Heart right ventricle (tissue), 16 donors: ENCODE data around the gene INPP5A. TPM values are rescaled to one million over a fixed set of nuclear protein-coding genes. Genes with fewer than 3 reads are reported as not detected.
A peak's percentile ranks its signal among the peaks of the same experiment; 100 is the strongest.

Experiments
- ATAC-seq, 8 donors: fragments of 200-7000 bp; cut with Tn5 transposase; one replicate each; pipeline ENCODE4 v1.9.1; 2020; ENCODE audit warnings: mild to moderate bottlenecking in 8 of 8, moderate library complexity in 8 of 8, moderate number of reproducible peaks in 1 of 8
- DNase-seq, 2 donors: peaks; one replicate each; pipeline ENCODE4 v3.0.0-alpha.2; 2020
- H3K27ac ChIP-seq, 10 donors: fragments of 200-600 bp; sonication (generic) in 2 of 10; one replicate each; pipeline versions ENCODE4 v1.5.0 to v1.8.0; 2020 to 2022; ENCODE audit warnings: mild to moderate bottlenecking in 3 of 10
- H3K27me3 ChIP-seq, 7 donors: fragments of 200-600 bp; one replicate each; pipeline ENCODE4 v1.8.0; 2021 to 2022; ENCODE audit warnings: mild to moderate bottlenecking in 2 of 7
- H3K36me3 ChIP-seq, 9 donors: fragments of 200-600 bp; sonication (generic) in 1 of 9; one replicate each; pipeline versions ENCODE4 v1.5.0 to v1.8.0; 2020 to 2022; ENCODE audit warnings: mild to moderate bottlenecking in 2 of 9
- H3K4me1 ChIP-seq, 9 donors: fragments of 200-600 bp; sonication (generic) in 1 of 9; one replicate each; pipeline versions ENCODE4 v1.5.0 to v1.8.0; 2020 to 2022; ENCODE audit warnings: mild to moderate bottlenecking in 4 of 9
- H3K4me3 ChIP-seq, 10 donors: fragments of 200-600 bp; sonication (generic) in 2 of 10; one replicate each; pipeline versions ENCODE4 v1.5.0 to v1.8.0; 2020 to 2022; ENCODE audit warnings: mild to moderate bottlenecking in 7 of 10, moderate library complexity in 2 of 10
- H3K9me3 ChIP-seq, 11 donors: fragments of 200-600 bp in 10 of 11; sonication (generic) in 2 of 11; one replicate each; pipeline versions ENCODE4 v1.5.0 to v1.8.0; 2013 to 2022; ENCODE audit warnings: mild to moderate bottlenecking in 2 of 11, control low read depth in 1 of 11, moderate library complexity in 1 of 11
- WGBS, 2 donors: extraction: QIAGEN DNeasy Blood & Tissue Kit; methylation state at CpG; one replicate each; pipeline ENCODE4 v1.1.7; 2013; ENCODE audit warnings: inconsistent platforms in 1 of 2; 5-methylcytosine and 5-hydroxymethylcytosine counted together
- intact Hi-C, 10 donors: fragments of 100-400 bp; cut with DNase I; formaldehyde crosslinking; loops; one replicate each; pipeline versions ENCODE4 v1.11.1 to v1.14.2; 2022
- polyA plus RNA-seq, 2 donors: library from polyadenylated mRNA; stranded (reverse); fragments of 200-250 nt; gene quantifications; one replicate each; pipeline ENCODE4 v1.2.3, GENCODE V29; 2013
- total RNA-seq, 10 donors: library from RNA; stranded (reverse); fragmentation: NEBNext Ultra II Directional in 3 of 10; extraction: Animal tissue kit (Norgen Biotek cat#: 25700) in 3 of 10; gene quantifications; one replicate each; pipeline versions ENCODE4 v1.2.1 to v1.2.4, GENCODE V29; 2021 to 2023
- TF ChIP-seq, protein P1 (sequence below), 9 donors: fragments of 200-600 bp; sonication (generic) in 2 of 9; IDR thresholded peaks; one replicate each; pipeline versions ENCODE4 v1.5.0 to v1.8.0; 2021 to 2022; ENCODE audit warnings: antibody characterized with exemption in 9 of 9, mild to moderate bottlenecking in 5 of 9, moderate library complexity in 1 of 9
- donor health status: Arrhythmogenic right ventricular cardiomyopathy.
- donor health status: ischemic (EF 13 %, LVEDD 7.1; RV severe dilation, severe dysfunction).
- donor health status: healthy with polysubstance abuse.
- donor health status: DM: no; HTN: yes; CAD: no.
- donor health status: DM: no; HTN: no; CAD: no.
- donor health status: ischemic (EF 25% LVEDD 6.9; RV normal size, moderate dysfunction).
- donor health status: ischemic (EF 25% LVEDD 5.7; RV mildly dilated, moderate dysfunction).
- donor health status: healthy.
- donor health status: DM: yes; HTN: yes; CAD: no.
- donor health status: Ischemic cardiomyopathy.
- donor health status: ischemic (EF 35%, LVEDD 5.7; RV mildly dilated, moderate dysfunction).
- donor health status: nonischemic (EF 11% LVEDD 7.7; RV severe dilation, severe dysfunction).
- donor health status: DM: yes; HTN: yes; CAD: no.
- donor health status: PGD.
- donor health status: ischemic (EF 29% LVEDD 5.4; RV normal size, mild dysfunction).
- donor health status: nonischemic (EF 23%, LVEDD 6.1; RV moderate dilation, normal function).

Gene INPP5A
- total and polyA plus RNA-seq, 12 donors: 30.4 to 122 (median 106) TPM

GRCh38 chr10:132643709-132644526 lies 106.3 kb downstream of the INPP5A start:
- WGBS, 2 donors: 77 to 81% methylated on average over 35 of the region's 35 CpGs
- Histone ChIP-seq H3K4me3 (no peak overlapping the region), H3K9me3 (no peaks in the 10 kb centered on the region), H3K27ac (no peak overlapping the region), H3K27me3 (no peaks in the 10 kb centered on the region), H3K36me3 (peaks cover 0 to 30% (median 0%) of the 10 kb centered on the region in 9 donors), H3K4me1 (peaks cover 0 to 16% (median 0%) of the 10 kb centered on the region in 9 donors)
- DNase-seq (no peak), ATAC-seq (peak in 2 of 8 donors; percentile 26)
- intact Hi-C loops: loop anchor here in 4 of 10 donors (2.0 to 10.0 kb wide), 4 partner anchors 187 to 419 kb away; no protein-coding TSS in a partner anchor
- TF ChIP-seq, protein P1, sequence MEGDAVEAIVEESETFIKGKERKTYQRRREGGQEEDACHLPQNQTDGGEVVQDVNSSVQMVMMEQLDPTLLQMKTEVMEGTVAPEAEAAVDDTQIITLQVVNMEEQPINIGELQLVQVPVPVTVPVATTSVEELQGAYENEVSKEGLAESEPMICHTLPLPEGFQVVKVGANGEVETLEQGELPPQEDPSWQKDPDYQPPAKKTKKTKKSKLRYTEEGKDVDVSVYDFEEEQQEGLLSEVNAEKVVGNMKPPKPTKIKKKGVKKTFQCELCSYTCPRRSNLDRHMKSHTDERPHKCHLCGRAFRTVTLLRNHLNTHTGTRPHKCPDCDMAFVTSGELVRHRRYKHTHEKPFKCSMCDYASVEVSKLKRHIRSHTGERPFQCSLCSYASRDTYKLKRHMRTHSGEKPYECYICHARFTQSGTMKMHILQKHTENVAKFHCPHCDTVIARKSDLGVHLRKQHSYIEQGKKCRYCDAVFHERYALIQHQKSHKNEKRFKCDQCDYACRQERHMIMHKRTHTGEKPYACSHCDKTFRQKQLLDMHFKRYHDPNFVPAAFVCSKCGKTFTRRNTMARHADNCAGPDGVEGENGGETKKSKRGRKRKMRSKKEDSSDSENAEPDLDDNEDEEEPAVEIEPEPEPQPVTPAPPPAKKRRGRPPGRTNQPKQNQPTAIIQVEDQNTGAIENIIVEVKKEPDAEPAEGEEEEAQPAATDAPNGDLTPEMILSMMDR (IDR thresholded peaks at IDR 0.05): no peak

GRCh38 chr10:132644527-132645246 lies 107.1 kb downstream of the INPP5A start:
- DNase-seq: no peak
- no peaks in the 10 kb centered on the region for H3K9me3 ChIP-seq
- no peaks in the 10 kb centered on the region for H3K27me3 ChIP-seq
- H3K27ac ChIP-seq: no peak overlapping the region
- intact Hi-C loops: loop anchor here in 4 of 10 donors (2.0 to 10.0 kb wide), 4 partner anchors 187 to 420 kb away; no protein-coding TSS in a partner anchor
- H3K4me3 ChIP-seq: no peak overlapping the region
- H3K36me3 ChIP-seq: peaks cover 0 to 30% (median 0%) of the 10 kb centered on the region in 9 donors
- peaks cover 0 to 8% (median 0%) of the 10 kb centered on the region in 9 donors for H3K4me1 ChIP-seq
- 88 to 90% methylated on average over 30 of the region's 30 CpGs for WGBS, 2 donors
- ATAC-seq: peak in 1 of 8 donors; percentile 14
- TF ChIP-seq, protein P1 (IDR thresholded peaks at IDR 0.05): no peak

GRCh38 chr10:132645247-132645530 lies 107.6 kb downstream of the INPP5A start:
- Histone ChIP-seq H3K9me3 (no peaks in the 10 kb centered on the region), H3K27me3 (no peaks in the 10 kb centered on the region), H3K4me1 (peaks cover 0 to 7% (median 0%) of the 10 kb centered on the region in 9 donors), H3K4me3 (no peak overlapping the region), H3K27ac (no peak overlapping the region), H3K36me3 (peaks cover 0 to 33% (median 0%) of the 10 kb centered on the region in 9 donors)
- TF ChIP-seq, protein P1 (IDR thresholded peaks at IDR 0.05): no peak
- DNase-seq: no peak
- 95% methylated on average over 14 of the region's 14 CpGs for WGBS, 2 donors
- ATAC-seq: no peak
- intact Hi-C loops: loop anchor here in 3 of 10 donors (2.0 to 10.0 kb wide), 3 partner anchors 188 to 420 kb away; no protein-coding TSS in a partner anchor
